GM20431 (cell line): Measurements from ENCODE around the gene ABCC1.
"Not testable (repeated sequence)": the region's sequence is repeated elsewhere in the genome, so short reads cannot be mapped to it uniquely, and the experiment has no call there.

Experiments
- in situ Hi-C: fragments of 300-500 bp; cut with MseI, MboI; formaldehyde crosslinking; loops from one replicate; pipeline ENCODE4 v1.15.0; 2020; ENCODE audit warnings: low sequenced_read_pairs; ENCODE audit not compliant: unreplicated experiment

Gene ABCC1

GRCh38 chr16:16161840-16162239 lies 212.4 kb downstream of the ABCC1 start:
- in situ Hi-C loops = not testable (repeated sequence)

GRCh38 chr16:16162591-16162990 lies 213.2 kb downstream of the ABCC1 start:
- in situ Hi-C loops = no loop called here

- in situ Hi-C loops = no loop called here
These were observed 213.7 kb downstream of the ABCC1 start for GRCh38 chr16:16163109-16163508.

- in situ Hi-C loops = no loop called here
These were observed 214.2 kb downstream of the ABCC1 start for GRCh38 chr16:16163571-16163970.

DNA sequence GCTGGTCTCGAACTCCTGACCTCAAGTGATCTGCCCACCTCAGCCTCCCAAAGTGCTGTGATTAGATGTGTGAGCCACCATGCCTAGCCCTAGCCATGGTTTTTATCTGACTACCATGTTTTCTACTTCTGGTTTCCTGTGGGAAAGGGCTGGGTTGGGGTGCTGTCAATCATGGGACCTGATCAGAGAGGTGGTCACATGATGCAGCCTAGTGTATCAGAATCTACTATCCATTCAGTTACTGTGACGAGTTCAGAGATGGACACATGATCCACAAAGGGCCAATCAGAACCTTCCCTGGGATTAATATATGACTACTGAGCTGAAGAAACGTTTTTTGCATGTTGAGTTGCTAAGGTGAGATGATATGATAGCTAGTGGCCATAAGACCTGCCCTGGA lies 214.8 kb downstream of the ABCC1 start:
- in situ Hi-C loops = no loop called here

- in situ Hi-C loops = no loop called here
These were observed 216.7 kb downstream of the ABCC1 start for GRCh38 chr16:16166085-16166484.

DNA sequence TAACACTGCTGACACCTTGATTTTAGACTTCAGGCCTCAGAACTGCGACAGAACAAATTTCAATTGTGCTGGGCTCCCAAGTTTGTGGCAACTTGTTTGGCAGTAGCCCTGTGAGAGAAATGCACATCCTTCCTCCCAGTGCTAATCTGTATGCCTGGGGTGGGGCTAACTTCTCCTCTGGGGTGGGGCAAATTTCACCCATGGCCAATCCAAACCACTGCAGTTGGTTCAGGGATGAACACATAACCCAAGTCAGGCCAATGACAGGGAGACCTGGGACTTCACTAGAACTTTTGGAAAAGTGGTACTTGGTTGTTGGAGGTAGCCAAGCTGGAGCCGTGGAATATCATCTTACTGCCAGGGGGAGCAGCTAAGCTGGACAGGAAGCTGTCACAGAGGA lies 217.5 kb downstream of the ABCC1 start:
- in situ Hi-C loops = no loop called here

DNA sequence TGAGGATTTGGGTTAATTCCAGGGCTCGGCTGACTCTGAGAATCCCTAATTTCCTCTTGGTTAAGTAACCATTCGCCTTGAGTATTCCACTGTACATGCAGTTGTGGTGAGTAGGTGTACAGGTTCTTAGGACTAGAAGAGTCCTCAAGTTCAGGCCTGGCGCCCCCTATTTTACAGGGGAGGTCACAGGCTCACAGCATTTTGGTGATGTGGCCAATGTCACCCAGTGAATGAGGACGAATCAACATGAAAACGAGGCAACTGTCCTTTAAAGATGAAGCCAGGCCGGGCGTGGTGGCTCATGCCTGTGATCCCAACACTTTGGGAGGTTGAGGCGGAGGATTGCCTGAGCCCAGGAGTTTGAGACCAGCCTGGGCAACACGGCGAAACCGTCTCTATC lies 218.5 kb downstream of the ABCC1 start:
- in situ Hi-C loops = no loop called here

DNA sequence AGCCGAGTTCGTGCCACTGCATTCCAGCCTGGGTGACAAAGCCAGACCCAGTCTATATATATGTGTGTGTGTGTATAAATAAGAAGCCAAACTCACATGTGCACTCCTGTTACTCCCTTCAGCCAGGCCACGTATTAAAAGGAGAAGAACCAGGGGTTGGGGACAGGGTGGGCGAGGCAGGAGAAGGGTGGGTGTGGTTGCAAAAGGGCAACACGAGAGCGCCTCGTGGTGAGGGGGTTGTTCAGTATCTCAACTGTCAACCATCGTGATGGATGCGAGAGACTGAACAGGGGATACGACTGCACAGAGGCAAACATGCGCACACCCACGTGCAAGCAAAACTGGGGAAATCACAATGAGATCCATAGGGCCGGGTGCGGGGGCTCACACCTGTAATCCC lies 219.0 kb downstream of the ABCC1 start:
- in situ Hi-C loops = no loop called here

- in situ Hi-C loops = no loop called here
These were observed 220.2 kb downstream of the ABCC1 start for GRCh38 chr16:16169615-16170014.

- in situ Hi-C loops = no loop called here
These were observed 222.0 kb downstream of the ABCC1 start for GRCh38 chr16:16171332-16171919.

GRCh38 chr16:16172991-16173390 lies 223.6 kb downstream of the ABCC1 start:
- in situ Hi-C loops = no loop called here

- in situ Hi-C loops = no loop called here
These were observed 225.9 kb downstream of the ABCC1 start for GRCh38 chr16:16175296-16175695.

DNA sequence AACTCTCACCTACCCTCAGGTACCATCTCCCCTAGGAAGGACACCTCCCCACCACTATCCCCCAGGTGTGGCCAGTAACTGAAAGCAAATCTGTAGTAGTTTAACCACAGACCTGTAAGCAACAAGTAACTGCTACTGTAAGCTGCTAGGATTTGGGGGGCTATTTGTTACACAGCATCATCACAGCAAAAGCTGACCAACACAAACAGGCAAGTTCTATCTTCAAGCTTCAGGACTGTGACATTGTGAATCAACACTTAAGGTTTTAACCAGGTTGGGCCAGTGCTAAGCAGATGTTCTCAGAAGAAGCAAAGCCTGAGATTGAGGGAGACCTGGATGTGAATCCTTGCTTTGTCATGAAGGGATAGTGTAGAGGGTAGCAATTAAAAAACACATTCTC lies 226.9 kb downstream of the ABCC1 start:
- in situ Hi-C loops = no loop called here

- in situ Hi-C loops = no loop called here
These were observed 229.2 kb downstream of the ABCC1 start for GRCh38 chr16:16178455-16179162.

DNA sequence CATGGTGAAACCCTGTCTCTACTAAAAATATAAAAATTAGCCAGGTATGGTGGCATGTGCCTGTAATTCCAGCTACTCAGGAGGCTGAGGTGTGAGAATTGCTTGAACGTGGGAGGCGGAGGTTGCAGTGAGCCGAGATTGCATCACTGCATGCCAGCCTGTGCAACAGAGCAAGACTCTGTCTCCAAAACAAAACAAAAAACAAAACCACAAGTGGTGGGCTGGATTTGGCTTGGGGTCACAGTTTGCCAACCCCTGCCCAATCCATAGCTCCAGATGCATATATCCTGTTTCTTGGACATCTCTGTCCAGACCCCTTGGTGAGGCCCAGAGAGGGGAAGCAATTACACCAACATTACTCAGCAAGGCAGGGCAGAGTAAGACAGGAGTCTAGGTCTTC lies 232.3 kb downstream of the ABCC1 start:
- in situ Hi-C loops = not testable (repeated sequence)

- in situ Hi-C loops = no loop called here
These were observed 233.5 kb downstream of the ABCC1 start for GRCh38 chr16:16182918-16183317.

GRCh38 chr16:16183562-16183961 lies 234.1 kb downstream of the ABCC1 start:
- in situ Hi-C loops = no loop called here

- in situ Hi-C loops = no loop called here
These were observed 235.2 kb downstream of the ABCC1 start for GRCh38 chr16:16184594-16184993.

DNA sequence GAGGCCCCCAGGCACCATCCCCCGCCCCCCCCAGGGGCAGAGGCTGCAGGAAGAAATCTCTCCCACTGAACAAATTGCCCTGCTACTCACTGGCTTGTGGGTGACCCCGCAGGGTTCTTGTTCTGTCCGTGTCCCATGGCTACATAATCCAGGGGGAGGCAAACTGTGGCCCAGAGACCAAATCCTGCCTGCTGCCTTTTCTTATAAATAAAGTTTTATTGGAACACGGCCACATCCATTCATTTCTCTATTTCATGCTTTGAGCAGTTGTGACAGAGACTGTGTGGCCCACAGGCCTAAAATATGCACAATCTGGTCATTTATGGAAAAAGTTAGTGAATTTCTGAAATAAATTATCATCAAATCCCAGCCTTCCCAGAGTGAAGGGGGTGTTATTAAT lies 235.7 kb downstream of the ABCC1 start:
- in situ Hi-C loops = no loop called here

GRCh38 chr16:16186820-16187219 lies 237.4 kb downstream of the ABCC1 start:
- in situ Hi-C loops = no loop called here

- in situ Hi-C loops = no loop called here
These were observed 239.4 kb downstream of the ABCC1 start for GRCh38 chr16:16188827-16189226.
